B cell (primary cell): ENCODE results near the gene SEMA7A.

Experiments
- EZH2 ChIP-seq: IDR thresholded peaks from 2 replicates; pipeline ENCODE4 v1.6.1; 2012; ENCODE audit warnings: borderline replicate concordance, low read depth, mild to moderate bottlenecking, moderate library complexity, low read length; ENCODE audit not compliant: insufficient read depth, poor library complexity, severe bottlenecking
- TF ChIP-seq, protein P1 (sequence below): fragments of 200-600 bp; IDR thresholded peaks from one replicate; pipeline ENCODE4 v1.8.0; 2022; ENCODE audit warnings: antibody characterized with exemption, mild to moderate bottlenecking

DNA sequence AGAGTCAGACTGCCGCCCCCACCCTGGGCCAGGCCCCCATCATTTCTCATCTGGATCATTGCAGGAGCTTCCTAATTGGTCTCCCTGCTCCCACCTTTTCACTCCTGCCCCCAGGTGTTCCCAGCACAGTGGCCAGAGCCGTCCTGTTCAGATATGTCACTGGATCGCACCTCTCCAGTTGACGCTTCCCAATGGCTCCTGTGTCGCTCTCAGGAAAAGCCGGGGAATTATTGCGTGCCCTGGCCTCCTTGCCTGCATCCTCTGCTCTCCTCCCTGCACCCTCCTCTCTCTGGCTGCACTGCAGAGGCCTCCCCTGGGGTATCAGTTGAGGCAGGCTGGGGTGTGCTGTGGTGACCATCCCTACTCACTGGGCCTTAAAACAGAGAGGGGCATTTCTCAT lies 40.9 kb downstream of the SEMA7A start:
- TF ChIP-seq, protein P1, sequence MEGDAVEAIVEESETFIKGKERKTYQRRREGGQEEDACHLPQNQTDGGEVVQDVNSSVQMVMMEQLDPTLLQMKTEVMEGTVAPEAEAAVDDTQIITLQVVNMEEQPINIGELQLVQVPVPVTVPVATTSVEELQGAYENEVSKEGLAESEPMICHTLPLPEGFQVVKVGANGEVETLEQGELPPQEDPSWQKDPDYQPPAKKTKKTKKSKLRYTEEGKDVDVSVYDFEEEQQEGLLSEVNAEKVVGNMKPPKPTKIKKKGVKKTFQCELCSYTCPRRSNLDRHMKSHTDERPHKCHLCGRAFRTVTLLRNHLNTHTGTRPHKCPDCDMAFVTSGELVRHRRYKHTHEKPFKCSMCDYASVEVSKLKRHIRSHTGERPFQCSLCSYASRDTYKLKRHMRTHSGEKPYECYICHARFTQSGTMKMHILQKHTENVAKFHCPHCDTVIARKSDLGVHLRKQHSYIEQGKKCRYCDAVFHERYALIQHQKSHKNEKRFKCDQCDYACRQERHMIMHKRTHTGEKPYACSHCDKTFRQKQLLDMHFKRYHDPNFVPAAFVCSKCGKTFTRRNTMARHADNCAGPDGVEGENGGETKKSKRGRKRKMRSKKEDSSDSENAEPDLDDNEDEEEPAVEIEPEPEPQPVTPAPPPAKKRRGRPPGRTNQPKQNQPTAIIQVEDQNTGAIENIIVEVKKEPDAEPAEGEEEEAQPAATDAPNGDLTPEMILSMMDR = no peak
- no peak for TF ChIP-seq EZH2
